Retinal pigment epithelial cell (primary cell): ENCODE measurements around the gene NT5DC4.
"Not testable (repeated sequence)": the region's sequence is repeated elsewhere in the genome, so short reads cannot be mapped to it uniquely, and the experiment has no call there.

Source experiments
- DNase-seq: peaks from one replicate; pipeline ENCODE4 v3.0.0-alpha.2; 2010; ENCODE audit warnings: low read depth
- H3K4me3 ChIP-seq: 2 replicates; pipeline ENCODE4 v1.5.1; 2011; ENCODE audit warnings: mild to moderate bottlenecking, low read length, control low read depth, moderate library complexity
- CTCF ChIP-seq: conservative IDR thresholded peaks from 2 replicates; pipeline ENCODE4 v1.5.1; 2011; ENCODE audit warnings: low read depth, low read length, control low read depth, inconsistent platforms

The NT5DC4 gene

GRCh38 chr2:112699984-112700667 is 20.7 kb upstream of the NT5DC4 start:
- DNase-seq, result no peak
- no peak overlapping the region for H3K4me3 ChIP-seq
- no peak for TF ChIP-seq CTCF

- no peak for TF ChIP-seq CTCF
- no peak overlapping the region for H3K4me3 ChIP-seq
- no peak for DNase-seq
These were observed 19.8 kb upstream of the NT5DC4 start for GRCh38 chr2:112701052-112701451.

GRCh38 chr2:112703684-112704083 is 17.1 kb upstream of the NT5DC4 start:
- H3K4me3 ChIP-seq, result no peak overlapping the region

GRCh38 chr2:112705575-112705974 is 15.2 kb upstream of the NT5DC4 start:
- TF ChIP-seq CTCF, result no peak
- DNase-seq, result no peak
- H3K4me3 ChIP-seq, result no peak overlapping the region

More at GRCh38 chr2:112703684-112704083, 17.1 kb upstream of the NT5DC4 start:
- DNase-seq, result no peak
- no peak for TF ChIP-seq CTCF

- H3K4me3 ChIP-seq, result no peak overlapping the region
- TF ChIP-seq CTCF, result no peak
- no peak for DNase-seq
These were observed 14.6 kb upstream of the NT5DC4 start for GRCh38 chr2:112706170-112706664.

GRCh38 chr2:112706947-112707346 is 13.9 kb upstream of the NT5DC4 start:
- not testable (repeated sequence) for DNase-seq, H3K4me3 ChIP-seq

GRCh38 chr2:112708968-112709367 is 11.9 kb upstream of the NT5DC4 start:
- H3K4me3 ChIP-seq, result no peak overlapping the region
- TF ChIP-seq CTCF, result no peak

More at GRCh38 chr2:112708968-112709367, 11.9 kb upstream of the NT5DC4 start:
- DNase-seq, result no peak
